HG02981 (cell line): ENCODE measurements around the gene USP7.

Experiments
- ATAC-seq: cut with Tn5 transposase; IDR thresholded peaks from one replicate; pipeline ENCODE4 v1.9.1; 2021; ENCODE audit warnings: mild to moderate bottlenecking, moderate library complexity; ENCODE audit not compliant: unreplicated experiment

The USP7 gene

DNA sequence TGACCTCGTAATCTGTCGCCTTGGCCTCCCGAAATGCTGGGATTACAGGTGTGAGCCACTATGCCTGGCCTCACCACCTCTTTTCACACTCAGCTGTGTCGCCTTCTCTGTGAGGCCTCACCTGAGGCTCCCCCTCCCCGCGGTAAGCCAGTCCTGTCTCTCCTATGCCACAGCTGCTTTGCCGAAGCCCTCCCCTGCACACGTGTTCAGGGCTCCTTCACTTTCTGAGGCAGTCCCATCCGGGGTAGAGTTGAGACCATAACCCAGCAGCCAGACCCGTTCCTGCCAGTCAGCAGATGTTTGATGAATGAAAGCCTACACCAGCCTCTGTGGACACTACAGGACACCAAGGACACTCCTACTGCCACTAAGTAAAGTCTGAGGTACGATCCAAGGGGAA lies 10.6 kb downstream of the USP7 start:
- no peak for ATAC-seq

DNA sequence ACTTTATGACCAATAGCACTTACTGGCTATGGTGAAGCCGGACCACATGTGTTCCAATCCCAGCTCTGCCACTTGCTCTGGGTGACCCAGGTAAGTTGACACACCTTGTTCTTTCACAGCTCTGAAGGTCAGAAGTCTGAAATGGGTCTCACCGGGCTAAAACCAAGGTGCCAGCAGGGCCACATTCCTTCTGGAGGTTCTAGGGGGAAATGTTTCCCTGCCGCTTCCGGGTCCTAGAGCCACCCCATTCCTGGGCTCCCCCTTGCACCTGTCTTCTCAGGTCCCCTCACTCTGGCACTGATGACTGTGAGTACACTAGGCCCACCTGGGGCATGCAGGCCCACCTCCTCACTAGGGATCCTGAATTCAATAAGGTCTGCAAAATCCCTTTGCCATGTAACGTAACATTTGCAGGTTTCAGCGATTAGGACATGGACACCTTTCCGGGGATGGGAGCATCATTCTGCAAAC lies 11.4 kb downstream of the USP7 start:
- no peak for ATAC-seq

DNA sequence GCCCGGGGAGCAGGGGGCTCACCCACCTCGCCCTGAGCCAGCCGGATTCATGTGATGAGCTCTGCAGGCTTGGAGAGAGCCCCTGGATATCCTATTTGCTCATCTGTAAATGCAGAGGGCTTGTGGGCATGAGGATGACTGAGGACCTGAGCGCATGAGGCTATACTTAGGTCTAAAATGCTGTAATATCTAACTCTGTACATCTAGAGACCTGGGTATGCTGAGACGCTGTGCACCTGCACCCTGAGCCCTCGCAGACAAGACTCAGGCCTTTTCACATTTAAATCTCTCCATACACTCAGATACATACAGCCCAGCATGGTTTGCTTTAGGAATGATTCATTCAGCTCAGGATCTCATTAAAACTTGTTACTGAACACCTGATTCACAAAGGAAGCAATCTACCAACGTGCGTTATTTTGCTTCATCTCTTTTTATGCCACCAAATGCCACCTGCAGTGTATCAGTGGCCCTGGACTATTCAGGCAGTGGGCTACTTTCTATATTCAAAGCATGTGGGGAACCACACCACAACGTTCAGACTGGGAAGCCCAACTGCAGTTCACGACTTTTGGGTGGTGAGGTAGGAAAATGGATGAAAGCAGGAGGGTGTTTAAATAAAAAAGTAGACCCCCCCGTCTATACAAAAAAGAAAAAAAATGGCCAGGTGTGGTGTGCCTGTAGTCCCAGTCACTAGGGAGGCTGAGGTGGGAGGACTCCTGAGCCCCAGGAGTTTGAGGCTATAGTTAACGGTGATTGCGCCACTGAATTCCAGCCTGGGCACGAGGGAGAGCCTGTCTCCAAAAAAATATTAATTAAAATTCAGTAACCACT lies 12.0 kb downstream of the USP7 start:
- no peak for ATAC-seq

DNA sequence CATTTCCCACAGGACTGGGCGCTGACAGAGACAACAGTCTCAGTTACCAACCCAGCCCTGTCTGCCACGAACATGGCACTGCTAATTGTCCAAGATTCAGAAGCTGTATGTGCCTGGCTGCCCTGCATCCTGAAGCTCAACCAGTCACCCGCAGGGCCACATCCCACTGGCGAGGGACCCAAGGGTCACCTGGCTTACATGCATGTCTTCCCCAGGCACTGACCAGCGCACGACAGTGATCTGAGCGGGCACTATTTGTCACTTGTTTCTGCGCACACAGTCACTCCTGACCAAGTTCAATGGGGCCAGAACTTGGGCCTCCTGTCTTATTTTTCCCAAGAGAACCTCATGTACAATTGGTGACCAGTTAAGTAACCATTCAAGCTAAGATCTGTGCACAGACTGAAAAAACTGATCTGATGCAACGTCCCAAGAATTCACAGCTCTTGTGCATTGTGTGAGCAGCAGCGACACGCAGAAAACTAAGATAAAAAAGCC lies 13.1 kb downstream of the USP7 start:
- ATAC-seq: no peak

DNA sequence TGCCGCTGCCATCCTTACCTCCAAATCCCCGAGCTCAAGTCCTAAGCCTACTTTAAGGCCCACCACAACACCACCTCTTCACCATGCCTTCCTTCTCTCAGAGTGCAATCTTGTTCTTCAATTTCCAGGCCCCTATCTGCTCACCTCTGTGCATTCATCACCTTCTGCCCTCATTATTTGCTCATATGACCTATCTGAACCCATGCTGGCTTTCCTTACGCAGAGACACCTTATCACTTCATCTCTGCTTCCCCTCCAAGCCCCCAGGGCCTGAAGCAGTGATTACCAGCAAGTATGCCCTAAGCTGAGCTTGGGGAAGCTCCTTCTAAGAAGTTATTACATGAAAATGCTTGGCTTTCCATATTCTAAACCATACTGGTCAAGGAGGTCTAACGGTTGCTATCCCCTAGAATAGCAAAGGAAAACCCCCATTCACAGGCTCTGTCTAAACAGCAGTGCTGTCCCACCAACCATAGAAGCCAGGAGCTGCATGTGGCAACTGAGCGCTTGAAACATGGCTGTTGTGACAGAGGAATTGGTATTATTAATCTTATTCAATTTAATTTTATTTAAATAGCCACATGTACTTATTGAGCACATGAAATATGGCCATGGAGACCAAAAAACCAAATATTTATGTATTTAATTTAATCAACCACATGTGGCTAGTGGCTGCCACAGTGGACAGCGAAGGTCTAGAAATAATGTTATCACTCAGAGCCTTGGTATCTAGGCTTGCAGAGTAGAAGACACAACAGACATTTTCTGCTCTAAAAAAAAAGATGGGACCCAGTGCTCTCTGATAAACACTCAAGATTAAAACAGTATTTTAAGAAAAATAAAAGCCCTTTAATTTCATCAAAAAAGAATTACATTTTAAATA lies 13.9 kb downstream of the USP7 start:
- no peak for ATAC-seq

DNA sequence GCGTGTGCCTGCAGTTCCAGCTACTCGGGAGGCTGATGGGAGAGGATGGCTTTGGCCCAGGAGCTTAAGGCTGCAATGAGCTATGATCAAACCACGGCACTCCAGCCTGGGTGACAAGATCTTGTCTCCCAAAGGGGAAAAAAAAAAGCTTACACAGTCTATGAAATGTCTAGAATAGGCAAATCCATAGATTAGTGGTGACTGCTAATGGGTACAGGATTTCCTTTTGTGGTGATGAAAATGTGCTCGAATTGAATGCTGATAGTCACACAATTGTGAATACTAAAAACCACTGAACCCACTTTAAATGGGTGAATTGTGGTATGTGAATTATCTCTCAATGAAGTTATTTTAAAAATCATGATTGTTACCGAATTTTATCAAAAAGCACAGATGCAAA lies 14.9 kb downstream of the USP7 start:
- no peak for ATAC-seq

DNA sequence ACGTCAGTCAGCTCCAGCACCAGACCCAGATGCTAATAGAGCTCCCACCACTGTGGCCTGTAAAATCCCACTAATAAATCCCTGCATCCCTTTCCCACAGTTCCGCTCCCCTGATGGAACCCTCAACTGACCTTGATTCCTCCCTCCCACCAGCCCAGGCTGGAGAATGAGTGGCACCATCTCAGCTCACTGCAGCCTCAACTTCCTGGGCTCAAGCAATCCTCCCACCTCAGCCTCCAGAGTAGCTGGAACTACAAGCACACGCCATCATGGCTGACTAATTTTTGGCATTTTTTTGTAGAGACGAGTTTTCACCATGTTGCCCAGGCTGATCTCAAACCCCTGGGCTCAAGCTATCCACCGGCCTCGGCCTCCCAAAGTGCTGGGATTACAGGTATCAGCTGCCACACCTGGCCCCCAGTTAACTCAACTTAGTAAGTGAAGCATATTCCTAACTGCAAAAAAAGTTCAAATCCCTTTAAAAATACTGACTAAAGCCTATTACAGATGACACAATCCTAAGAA lies 15.6 kb downstream of the USP7 start:
- no peak for ATAC-seq

DNA sequence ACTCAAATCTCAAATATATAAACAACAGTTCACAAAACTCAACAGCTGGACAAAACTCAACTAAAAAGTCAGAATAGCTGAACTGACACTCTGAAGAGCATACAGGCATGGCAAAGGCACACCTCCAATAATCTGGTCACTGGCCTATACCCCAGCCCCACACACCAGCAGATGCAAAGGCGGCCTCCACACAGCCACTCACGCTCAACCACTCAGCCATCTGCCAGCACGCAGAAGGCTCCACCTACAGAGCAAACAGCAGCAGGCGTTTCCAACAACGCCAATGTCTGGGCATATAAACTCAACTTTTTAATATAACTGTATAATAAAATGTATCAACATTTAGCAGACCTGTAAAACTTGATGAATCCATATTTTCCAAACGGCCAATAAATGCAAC lies 17.2 kb downstream of the USP7 start:
- no peak for ATAC-seq

DNA sequence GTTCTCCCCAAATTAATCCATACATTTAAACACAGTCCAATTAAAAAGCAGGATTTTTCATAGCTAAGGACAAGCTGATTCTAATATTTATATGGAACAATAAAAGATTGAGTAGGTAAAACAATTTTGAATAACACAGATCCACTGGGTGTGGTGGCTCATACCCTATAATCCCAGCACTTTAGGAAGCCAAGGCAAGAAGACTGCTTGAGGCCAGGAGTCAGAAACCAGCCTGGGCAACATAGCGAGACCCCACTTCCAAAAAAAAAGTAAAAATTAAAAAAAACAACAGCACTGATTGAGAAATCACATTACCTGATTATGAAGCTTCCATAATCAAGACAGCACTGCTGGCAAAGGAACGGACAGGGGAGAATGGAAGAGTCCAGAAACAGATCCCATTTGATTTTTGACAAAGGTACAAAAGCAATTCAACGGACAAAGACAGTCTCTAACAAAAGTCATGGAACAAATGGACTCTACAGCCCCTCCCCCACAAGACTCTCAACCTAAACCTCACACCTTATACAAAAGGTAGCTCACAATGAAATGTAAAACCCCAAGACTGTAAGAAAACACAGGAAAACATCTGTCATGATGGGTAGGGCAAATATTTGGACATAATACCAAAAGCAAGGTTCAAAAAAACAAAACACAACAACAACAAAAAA lies 17.9 kb downstream of the USP7 start:
- ATAC-seq: no peak

DNA sequence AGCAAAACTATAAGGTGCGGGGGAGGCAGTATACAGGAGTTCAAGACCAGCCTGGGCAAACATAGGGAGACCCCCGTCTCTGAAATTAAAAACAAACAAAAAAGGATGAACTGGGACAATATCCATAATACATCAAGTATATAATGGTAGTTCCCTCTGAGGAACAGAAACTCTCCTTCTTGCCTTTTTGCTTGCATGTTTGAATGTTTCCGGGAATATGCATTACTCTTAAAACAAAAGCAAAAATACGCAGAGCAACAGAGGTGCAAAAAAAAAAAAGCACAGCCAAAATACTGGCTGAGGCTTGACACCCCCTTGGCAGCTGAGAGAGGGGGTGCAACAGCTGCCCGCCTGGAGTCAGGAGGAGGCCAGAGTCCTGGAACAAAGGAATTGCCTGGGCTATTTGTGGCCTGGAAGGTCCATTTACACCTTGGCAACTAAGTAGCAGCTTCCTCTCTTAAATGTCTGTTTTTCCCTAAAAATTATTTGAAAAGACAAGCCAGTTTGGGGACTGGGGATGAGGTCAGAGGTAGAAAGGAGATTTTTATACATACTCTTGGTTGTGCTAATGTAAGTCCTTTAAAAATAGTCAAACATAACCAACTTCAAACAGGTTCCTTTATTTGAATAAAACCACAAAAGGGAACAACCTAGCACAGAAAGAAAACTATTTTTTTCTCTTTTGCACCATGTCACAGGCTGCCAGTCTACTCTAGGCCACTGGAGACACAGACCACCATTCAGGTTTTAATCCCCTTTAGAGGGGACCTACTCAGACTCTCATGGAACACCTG lies 19.5 kb downstream of the USP7 start:
- peak; percentile 83 for ATAC-seq

DNA sequence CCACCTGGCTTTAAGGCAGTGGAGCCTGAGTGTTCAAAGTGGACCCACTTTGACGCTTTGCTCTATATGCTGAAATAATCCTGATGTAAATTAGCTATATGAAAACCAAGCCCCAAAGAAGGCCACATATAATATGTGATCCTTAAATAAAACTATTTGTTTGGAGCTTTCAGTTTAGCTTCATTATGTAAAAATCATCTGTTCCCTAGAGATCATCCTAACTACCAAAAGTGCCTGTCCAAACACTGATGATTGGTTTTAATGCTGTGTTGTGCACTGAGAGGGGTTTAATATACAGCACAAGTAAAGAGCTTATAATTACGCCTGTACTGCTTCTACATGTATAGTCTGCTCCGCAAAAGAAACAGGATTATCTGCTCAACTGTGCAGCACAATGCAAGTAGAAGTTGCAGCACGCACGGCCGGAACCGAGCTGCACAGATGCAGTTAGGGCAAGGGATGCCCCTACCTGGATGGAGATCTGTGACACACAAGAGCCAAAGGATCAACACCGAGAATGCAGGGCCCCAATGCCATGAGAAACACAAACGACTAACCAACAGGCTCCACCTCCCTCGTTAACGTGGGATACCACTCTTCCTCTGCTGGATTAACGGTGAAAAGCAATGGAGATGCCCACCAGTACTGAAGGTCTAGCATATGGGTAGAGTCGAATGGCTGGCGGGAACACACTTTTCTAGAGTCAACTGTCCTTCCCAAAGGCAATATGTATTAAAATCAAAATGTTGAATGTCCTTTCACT lies 20.5 kb downstream of the USP7 start:
- no peak for ATAC-seq

DNA sequence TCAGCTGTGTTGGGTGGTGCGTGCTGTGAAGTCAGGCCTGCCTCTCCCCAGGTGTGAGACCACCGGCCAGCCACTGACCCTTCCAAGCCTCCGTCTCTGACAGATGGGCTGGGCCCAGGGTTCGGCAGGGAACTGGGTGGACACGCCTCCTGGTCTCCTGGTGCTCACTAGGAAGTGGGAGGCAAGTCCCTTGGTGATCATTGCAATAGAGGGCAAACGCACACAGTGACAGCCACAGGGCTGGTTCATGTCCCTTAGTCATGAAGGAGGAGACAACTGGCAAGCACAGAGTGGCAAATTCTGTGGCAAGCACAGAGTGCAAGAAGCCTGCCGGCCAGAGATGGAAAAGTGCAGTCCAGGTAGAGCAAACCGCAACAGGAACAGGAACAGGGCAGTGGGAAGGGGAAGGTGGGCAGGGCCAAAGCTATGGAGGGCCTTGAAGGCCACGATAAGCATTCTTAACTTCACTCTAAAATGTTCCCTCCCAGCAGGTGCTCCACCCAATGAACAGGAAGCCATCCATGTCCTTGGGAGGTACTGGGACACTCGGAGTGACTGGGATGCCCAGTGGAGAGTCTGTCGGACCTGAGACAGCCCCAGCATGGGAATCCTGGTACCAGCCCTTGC lies 21.9 kb downstream of the USP7 start:
- ATAC-seq: no peak

DNA sequence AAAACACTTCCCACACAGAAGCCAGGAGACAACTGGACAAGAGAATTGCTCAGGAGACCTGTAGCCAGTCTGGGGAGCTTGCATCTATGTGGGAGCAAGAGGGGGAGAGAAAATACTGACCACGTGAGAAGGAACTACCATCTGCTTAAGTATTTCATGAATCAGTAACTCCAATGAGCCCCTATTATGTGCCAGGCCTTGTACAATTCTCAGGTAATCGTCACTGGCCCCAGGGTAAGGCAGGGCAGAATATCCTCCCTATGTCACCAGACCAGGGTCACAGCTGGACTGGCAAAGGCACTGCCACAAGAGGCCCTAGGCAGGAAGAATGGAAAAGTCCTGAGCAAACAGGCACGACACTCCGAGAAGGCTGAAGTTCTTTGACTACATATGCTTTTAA lies 25.9 kb downstream of the USP7 start:
- ATAC-seq: no peak

DNA sequence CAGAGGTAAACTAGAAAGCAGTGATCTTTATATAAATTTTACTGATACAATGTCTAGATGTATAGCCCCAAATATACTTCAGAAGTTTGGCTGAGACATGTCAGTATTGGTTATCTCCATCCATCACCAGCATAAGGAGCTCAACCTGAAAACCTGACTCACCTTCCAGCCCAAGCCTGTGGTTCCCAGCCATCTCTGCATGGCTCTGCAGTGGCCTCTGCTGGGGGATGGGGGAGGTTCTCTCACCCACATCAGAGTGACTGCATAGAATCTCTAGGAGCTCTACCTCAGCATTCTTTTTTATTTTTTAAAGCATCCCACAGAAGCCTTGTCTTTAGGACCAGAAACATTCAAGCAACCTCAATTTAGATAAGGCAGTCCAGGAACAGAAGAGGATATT lies 27.3 kb downstream of the USP7 start:
- ATAC-seq: peak; percentile 88

DNA sequence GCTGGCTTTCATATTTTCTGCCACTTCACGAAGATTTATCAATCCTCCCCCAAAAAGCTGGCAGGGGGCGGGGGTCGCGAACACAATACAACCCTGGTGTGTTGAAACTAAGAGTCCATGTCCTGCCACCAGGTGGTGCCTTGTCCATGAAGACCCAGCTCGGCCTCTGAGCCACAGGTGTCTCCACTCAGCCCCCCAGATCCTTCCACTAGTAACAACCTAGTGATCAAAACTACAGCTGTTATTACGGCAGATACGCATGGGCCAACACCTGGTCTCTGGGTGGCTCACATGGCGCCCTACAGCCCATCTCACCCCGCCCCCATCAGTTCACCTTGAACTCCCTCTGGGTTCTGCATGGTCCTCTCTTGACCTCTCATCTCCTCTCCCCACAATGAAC lies 27.7 kb downstream of the USP7 start:
- peak; percentile 38 for ATAC-seq

DNA sequence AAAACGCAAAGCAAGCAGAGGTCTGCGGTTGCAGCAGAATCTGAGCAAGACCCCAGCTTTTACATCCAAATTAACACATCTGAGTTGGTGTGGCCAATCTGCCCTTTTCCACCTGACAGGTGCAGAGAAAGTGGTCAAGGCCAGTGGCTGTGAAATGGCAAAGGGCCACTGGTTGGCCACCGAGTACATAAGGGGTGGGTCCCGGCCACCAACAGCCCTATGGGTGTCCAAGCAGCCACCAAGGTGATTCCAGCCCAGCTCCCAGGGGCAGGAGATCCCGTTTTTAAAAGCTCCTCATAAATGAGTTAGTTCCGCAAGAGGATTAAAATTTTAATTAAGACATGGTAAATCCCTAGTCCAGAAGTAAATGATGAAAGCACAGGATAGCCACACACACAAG lies 29.1 kb downstream of the USP7 start:
- no peak for ATAC-seq

DNA sequence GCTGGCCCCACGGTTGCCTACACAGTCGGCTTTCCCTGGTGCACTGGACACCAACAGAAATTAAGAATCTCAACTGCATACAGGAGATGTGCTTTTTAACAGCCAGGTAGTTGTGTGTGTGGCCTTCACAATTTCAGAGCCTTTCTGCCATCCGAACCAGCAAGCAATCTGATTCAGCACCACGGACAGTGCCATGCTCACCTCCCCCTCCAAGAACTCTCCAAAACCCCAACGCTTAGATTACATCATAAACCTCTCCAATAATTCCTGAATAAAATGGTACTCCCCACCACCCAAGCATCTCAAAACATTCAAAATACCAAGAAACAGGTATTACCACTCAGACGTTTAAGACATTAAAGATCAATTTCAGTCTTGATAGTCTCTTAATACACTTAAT lies 31.8 kb downstream of the USP7 start:
- ATAC-seq: no peak

DNA sequence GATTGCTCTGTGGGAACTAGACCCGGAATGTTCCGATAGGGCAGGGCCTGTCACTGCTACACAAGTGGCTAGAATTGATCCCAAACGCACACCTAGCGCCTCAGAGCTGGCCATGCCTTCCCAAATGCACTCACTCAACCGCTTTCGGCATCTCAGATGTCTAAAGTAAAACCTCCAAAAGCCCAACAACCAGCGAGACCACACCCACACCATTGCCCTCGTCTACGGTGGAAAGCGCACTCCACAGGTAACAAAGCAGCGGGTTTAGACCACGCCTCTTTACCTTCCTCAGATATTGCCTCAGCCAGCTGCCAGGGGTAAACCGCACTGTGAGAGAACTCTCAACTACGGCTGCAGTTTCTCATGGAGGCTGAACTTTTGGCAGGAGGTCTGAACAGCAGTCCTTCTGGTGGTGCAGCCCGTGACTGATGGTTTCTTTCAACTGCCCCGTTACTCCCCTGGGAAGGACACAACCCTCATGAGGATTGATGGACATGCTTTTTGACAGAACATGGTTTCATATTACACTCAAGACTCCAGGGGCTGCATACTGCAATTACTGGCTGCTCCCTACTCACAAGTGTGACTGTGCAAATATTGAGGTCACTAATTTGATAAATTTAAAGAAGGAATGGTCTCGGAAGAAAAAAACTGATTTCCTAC lies 34.5 kb downstream of the USP7 start:
- ATAC-seq: peak; percentile 49
